ENCODE data around the gene CCDC152.

Gene CCDC152

DNA sequence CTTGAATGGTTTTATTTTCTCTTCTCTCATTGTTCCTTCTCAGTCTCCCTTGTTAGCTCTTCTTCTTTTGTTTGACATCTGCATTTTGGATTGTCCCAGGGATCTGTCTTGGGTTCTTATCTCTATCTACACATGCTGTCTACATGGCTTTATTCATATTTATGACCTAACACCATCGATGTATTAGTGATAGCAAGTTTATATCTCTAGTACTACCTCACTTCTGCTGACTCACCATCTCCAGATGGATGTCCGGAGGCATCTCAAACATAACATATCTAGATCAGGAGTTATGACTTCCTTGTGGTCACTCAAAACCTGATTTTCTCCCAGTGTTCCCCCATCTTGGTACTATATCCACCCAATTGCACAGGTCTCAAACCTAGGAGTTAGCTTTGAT is 74.3 kb downstream of the CCDC152 start:
- H3K36me3 ChIP-seq, result no peaks in the 10 kb centered on the region
- H3K9me3 ChIP-seq, result no peaks in the 10 kb centered on the region
- no peak for TF ChIP-seq CTCF (IDR thresholded peaks at IDR 0.05)
- H3K4me1 ChIP-seq (ENCODE audit: control insufficient read depth in 1 of 2, insufficient read depth in 1 of 2, low read depth in 1 of 2, low read length in 1 of 2), result no peaks in the 10 kb centered on the region
- H3K27ac ChIP-seq, result no peak overlapping the region
- H3K4me3 ChIP-seq (ENCODE audit: low read depth in 1 of 2, low read length in 1 of 2), result no peak overlapping the region
- no peaks in the 10 kb centered on the region for H3K27me3 ChIP-seq

DNA sequence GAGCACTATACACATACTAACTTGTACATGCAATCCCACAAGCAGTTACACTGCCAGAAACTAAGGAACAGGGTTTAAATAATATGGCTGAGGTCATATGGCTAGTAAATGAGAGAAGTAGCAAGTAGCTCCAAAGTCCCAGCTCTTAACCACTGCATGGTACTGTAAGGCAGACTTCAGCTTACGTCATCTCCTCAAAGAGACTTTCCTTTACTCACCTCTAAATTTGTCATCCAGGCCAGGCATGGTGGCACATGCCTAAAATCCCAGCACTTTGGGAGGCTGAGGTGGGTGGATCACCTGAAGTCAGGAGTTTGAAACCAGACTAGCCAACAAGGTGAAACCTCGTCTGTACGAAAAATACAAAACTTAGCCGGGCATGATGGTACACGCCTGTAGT is 75.4 kb downstream of the CCDC152 start:
- no peak for TF ChIP-seq CTCF (IDR thresholded peaks at IDR 0.05)
- Histone ChIP-seq H3K36me3 (no peaks in the 10 kb centered on the region), H3K27ac (no peak overlapping the region), H3K9me3 (no peaks in the 10 kb centered on the region), H3K4me3 (ENCODE audit: low read depth in 1 of 2, low read length in 1 of 2) (no peak overlapping the region), H3K4me1 (ENCODE audit: control insufficient read depth in 1 of 2, insufficient read depth in 1 of 2, low read depth in 1 of 2, low read length in 1 of 2) (no peaks in the 10 kb centered on the region), H3K27me3 (no peaks in the 10 kb centered on the region)

DNA sequence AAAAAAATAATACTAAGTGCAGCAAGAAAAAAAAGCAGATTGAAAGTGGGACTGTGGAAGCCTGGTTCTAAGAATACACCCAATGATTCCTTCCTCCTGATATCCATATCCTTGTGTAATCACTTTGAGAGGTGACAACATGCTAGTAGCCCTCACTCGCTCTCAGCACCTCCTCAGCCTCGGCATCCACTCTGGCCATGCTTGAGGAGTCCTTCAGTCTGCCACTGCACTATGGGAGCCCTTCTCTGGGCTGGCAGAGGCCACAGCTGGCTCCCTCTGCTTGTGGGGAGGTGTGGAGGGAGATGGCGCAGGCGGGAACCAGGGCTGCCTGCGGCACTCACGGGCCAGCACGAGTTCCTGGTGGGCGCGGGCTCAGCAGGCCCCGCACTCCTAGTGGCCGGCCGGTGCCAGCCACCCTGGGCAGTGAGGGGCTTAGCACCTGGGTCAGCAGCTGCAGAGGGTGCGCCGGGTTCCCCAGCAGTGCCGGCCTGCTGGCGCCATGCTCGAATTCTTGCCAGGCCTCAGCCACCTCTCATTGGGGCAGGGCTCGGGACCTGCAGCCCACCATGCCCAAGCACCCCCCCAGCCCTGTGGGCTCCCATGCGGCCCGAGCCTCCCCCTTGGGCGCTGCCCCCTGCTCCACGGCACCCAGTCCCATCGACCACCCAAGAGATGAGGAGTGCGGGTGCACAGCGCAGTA is 79.6 kb downstream of the CCDC152 start:
- no peak overlapping the region for H3K4me3 ChIP-seq (ENCODE audit: low read depth in 1 of 2, low read length in 1 of 2)
- H3K4me1 ChIP-seq (ENCODE audit: control insufficient read depth in 1 of 2, insufficient read depth in 1 of 2, low read depth in 1 of 2, low read length in 1 of 2), result no peaks in the 10 kb centered on the region
- no peak overlapping the region for H3K27ac ChIP-seq
- TF ChIP-seq CTCF (IDR thresholded peaks at IDR 0.05), result no peak
- no peaks in the 10 kb centered on the region for H3K27me3 ChIP-seq
- no peaks in the 10 kb centered on the region for H3K36me3 ChIP-seq
- H3K9me3 ChIP-seq, result no peaks in the 10 kb centered on the region

DNA sequence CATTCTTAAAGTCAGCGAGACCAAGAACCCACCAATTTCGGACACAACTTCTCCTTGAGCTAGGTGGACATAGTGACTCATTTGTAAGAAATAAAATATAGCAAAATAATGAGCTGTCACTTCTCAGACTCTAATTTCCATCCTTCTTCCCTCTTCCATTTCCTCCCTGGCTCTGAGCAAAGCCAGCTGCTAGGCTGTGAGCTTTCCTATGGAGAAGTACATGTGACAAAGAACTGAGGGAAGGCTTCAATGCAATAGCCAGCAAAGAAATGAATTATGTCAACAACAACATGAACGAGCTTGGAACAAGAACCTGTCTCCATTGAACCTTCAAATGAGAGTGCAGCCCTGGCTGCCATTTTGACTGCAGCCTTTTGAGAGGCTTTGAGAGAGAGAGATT is 81.0 kb downstream of the CCDC152 start:
- H3K9me3 ChIP-seq, result no peaks in the 10 kb centered on the region
- H3K4me3 ChIP-seq (ENCODE audit: low read depth in 1 of 2, low read length in 1 of 2), result no peak overlapping the region

DNA sequence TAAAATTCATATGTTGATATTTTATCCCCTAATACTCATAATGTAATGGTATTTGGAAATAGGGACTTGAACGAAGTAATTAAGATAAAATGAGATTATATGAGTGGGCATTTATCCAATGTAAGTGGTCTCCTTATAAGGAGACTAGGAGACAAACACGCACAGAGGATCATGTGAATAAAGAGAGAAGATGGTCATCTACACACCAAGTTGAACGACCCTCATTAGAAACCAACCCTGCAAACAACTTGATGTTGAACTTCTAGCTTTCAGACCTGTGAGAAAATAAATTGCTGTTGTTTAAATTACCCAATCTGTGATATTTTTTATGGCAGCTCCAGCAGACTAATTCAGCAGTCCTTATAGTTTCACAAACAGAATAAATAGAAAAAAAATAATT is 82.6 kb downstream of the CCDC152 start:
- no peak for TF ChIP-seq CTCF (IDR thresholded peaks at IDR 0.05)
- no peaks in the 10 kb centered on the region for H3K9me3 ChIP-seq
- H3K36me3 ChIP-seq, result no peaks in the 10 kb centered on the region

More for the DNA sequence above, 81.0 kb downstream of the CCDC152 start:
- Histone ChIP-seq H3K36me3 (no peaks in the 10 kb centered on the region), H3K27ac (no peak overlapping the region), H3K4me1 (ENCODE audit: control insufficient read depth in 1 of 2, insufficient read depth in 1 of 2, low read depth in 1 of 2, low read length in 1 of 2) (no peaks in the 10 kb centered on the region), H3K27me3 (no peaks in the 10 kb centered on the region)
- no peak for TF ChIP-seq CTCF (IDR thresholded peaks at IDR 0.05)

More for the DNA sequence above, 82.6 kb downstream of the CCDC152 start:
- Histone ChIP-seq H3K4me1 (ENCODE audit: control insufficient read depth in 1 of 2, insufficient read depth in 1 of 2, low read depth in 1 of 2, low read length in 1 of 2) (no peaks in the 10 kb centered on the region), H3K27ac (no peak overlapping the region), H3K27me3 (no peaks in the 10 kb centered on the region), H3K4me3 (ENCODE audit: low read depth in 1 of 2, low read length in 1 of 2) (no peak overlapping the region)

All from neutrophil (primary cell).